Limb (tissue), 2 donors: Measurements from ENCODE around the gene CYP11A1.
"Not testable (repeated sequence)": the region's sequence is repeated elsewhere in the genome, so short reads cannot be mapped to it uniquely, and the experiment has no call there.

Experiments
- DNase-seq, 2 donors: peaks; one replicate each; pipeline ENCODE4 v3.0.0-alpha.2; 2016; ENCODE audit errors: extremely low spot score in 2 of 2

CYP11A1 gene

GRCh38 chr15:74400915-74401757, 33.7 kb upstream of the CYP11A1 start:
- no peak for DNase-seq

GRCh38 chr15:74400313-74400860, 32.9 kb upstream of the CYP11A1 start:
- no peak for DNase-seq

- no peak for DNase-seq
Measured at GRCh38 chr15:74399511-74400312, 32.3 kb upstream of the CYP11A1 start.

GRCh38 chr15:74399100-74399499, 31.7 kb upstream of the CYP11A1 start:
- DNase-seq: no peak

- no peak for DNase-seq
Measured at GRCh38 chr15:74398183-74398582, 30.7 kb upstream of the CYP11A1 start.

- DNase-seq: no peak
Measured at GRCh38 chr15:74397239-74398068, 30.0 kb upstream of the CYP11A1 start.

GRCh38 chr15:74396445-74397238, 29.2 kb upstream of the CYP11A1 start:
- no peak for DNase-seq

- DNase-seq: no peak
Measured at GRCh38 chr15:74396146-74396438, 28.6 kb upstream of the CYP11A1 start.

- DNase-seq: no peak
Measured at GRCh38 chr15:74395319-74396145, 28.1 kb upstream of the CYP11A1 start.

GRCh38 chr15:74394090-74394846, 26.8 kb upstream of the CYP11A1 start:
- DNase-seq: no peak

- DNase-seq: no peak
Measured at GRCh38 chr15:74393423-74393822, 26.0 kb upstream of the CYP11A1 start.

- no peak for DNase-seq
Measured at GRCh38 chr15:74392902-74393301, 25.5 kb upstream of the CYP11A1 start.

GRCh38 chr15:74392451-74392830, 25.0 kb upstream of the CYP11A1 start:
- peak; percentile 40 to 67 for DNase-seq

- DNase-seq: no peak
Measured at GRCh38 chr15:74391582-74392450, 24.4 kb upstream of the CYP11A1 start.

GRCh38 chr15:74390647-74391288, 23.3 kb upstream of the CYP11A1 start:
- DNase-seq: no peak

- DNase-seq: not testable (repeated sequence)
Measured at GRCh38 chr15:74390049-74390646, 22.7 kb upstream of the CYP11A1 start.
